Measurements from ENCODE around the gene MAMDC2. TPM values are rescaled to one million over a fixed set of nuclear protein-coding genes. Genes with fewer than 3 reads are reported as not detected.

Gene MAMDC2
- total and polyA plus RNA-seq, 7 donors: 0.91 to 11.9 (median 2.2) TPM

DNA sequence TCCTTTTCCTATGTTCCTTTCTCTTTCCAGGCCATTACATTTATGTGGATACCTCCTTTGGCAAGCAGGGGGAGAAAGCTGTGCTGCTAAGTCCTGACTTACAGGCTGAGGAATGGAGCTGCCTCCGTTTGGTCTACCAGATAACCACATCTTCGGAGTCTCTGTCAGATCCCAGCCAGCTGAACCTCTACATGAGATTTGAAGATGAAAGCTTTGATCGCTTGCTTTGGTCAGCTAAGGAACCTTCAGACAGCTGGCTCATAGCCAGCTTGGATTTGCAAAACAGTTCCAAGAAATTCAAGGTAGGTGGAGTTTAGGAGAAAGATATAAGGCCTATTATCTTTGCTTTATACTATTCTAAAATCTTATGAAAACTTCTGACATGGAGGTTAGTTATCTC is 64.5 kb downstream of the MAMDC2 start:
- intact Hi-C loops (cut with DNase I): no loop called here
- no peaks in the 10 kb centered on the region for H3K27me3 ChIP-seq (ENCODE audit: insufficient read depth in 3 of 3, low read length in 2 of 3)
- H3K36me3 ChIP-seq (ENCODE audit: insufficient read depth in 1 of 2, low read depth in 1 of 2): no peaks in the 10 kb centered on the region
- H3K4me3 ChIP-seq: no peak overlapping the region
- ATAC-seq: no peak
- 87 to 97% (median 91%) methylated on average over 3 of the region's 3 CpGs for WGBS, 3 donors
- no peak for DNase-seq
- no peaks in the 10 kb centered on the region for H3K9me3 ChIP-seq
- peaks cover 5% of the 10 kb centered on the region for H3K4me1 ChIP-seq
- H3K27ac ChIP-seq: no peak overlapping the region
- no peak for TF ChIP-seq CTCF (IDR thresholded peaks at IDR 0.05)

DNA sequence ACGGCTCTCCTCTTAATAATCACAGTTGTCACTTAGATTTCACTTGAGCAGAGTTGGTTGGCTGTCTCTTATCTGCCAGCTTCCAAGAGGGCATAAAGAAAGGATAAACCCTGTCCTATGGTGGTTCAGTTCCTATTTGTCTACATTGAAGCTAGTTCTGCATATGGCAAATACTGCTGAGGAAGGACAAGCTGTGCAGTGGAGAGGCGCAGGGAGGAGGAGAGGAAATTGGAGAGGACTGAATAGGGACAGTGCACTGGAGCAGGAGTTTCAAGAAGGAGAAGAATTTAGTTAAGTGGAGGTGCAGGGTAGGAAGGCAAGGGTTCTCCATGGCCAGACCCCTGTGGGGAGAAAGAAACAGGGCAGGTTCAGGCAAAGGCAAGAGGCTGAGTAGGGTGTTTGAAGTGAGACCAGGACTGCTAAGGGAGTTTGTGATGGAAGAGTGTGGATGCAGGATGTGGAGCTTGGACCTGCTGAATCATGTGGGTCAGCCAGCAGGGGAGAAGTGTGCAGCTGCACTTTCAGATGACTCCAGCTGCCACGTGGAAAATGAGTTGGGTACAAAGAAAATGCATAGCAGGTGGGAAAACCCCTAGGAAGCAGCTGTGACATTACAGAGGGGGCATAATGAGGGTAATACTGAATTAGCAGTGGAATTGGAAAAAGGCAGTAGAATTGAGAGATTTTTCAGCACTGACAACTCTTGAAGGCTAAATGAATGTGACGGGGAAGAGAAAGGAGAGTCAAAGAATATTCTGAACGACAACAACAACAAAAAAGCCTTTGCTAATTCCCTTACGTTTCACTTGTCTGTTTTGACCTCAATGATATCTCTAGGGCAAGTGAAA is 66.8 kb downstream of the MAMDC2 start:
- DNase-seq (no peak), ATAC-seq (peak in 2 of 4 donors; percentile 17 to 38)
- TF ChIP-seq CTCF (IDR thresholded peaks at IDR 0.05): no peak
- H3K9me3 ChIP-seq: no peaks in the 10 kb centered on the region
- whole genome bisulfite sequencing, 3 donors: 35 to 48% (median 39%) methylated on average over 6 of the region's 6 CpGs
- H3K36me3 ChIP-seq (ENCODE audit: insufficient read depth in 1 of 2, low read depth in 1 of 2): no peaks in the 10 kb centered on the region
- H3K27me3 ChIP-seq (ENCODE audit: insufficient read depth in 3 of 3, low read length in 2 of 3): no peaks in the 10 kb centered on the region
- H3K4me1 ChIP-seq: peaks cover 5% of the 10 kb centered on the region
- H3K4me3 ChIP-seq: no peak overlapping the region
- no peak overlapping the region for H3K27ac ChIP-seq
- intact Hi-C loops (cut with DNase I): loop anchor here in 1 of 2 donors (2.0 to 5.0 kb wide), 2 partner anchors 117 to 138 kb away; no protein-coding TSS in a partner anchor

DNA sequence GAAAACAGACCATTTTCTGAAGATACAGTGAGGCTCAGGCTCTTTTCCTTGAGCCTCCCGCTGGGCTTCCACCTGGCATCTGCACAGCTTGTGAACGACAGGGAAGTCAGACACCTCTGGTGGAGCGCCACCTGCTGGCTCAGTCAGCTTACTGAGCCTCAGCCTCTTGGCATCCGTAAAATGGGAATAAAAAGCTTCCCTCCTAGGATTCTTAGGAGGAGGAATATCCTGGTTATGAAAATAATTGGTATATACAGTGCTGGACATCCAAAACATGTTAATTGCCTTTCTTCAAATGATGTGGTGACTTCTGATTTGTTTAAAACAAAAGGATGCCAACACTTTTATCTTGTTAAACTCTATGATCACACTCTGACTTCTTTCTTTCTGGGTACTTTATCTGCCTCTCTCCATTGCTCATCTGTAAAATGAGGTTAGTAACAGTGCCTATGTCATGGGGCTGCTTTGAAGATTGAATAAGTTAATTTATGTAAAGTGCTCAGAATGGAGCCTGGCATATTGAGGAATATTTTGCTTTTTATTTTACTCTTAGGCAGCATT is 67.5 kb downstream of the MAMDC2 start:
- no peaks in the 10 kb centered on the region for H3K36me3 ChIP-seq (ENCODE audit: insufficient read depth in 1 of 2, low read depth in 1 of 2)
- no peak overlapping the region for H3K27ac ChIP-seq
- WGBS, 3 donors: 15 to 17% (median 17%) methylated on average over 4 of the region's 4 CpGs
- DNase-seq (peak; percentile 85 to 88), ATAC-seq (peak; percentile 79 to 93 (median 86))
- no peaks in the 10 kb centered on the region for H3K27me3 ChIP-seq (ENCODE audit: insufficient read depth in 3 of 3, low read length in 2 of 3)
- H3K4me1 ChIP-seq: peaks cover 5% of the 10 kb centered on the region
- H3K9me3 ChIP-seq: no peaks in the 10 kb centered on the region
- TF ChIP-seq CTCF (IDR thresholded peaks at IDR 0.05): peak; percentile 91
- intact Hi-C loops (cut with DNase I): loop anchor here in 1 of 2 donors (2.0 to 5.0 kb wide), 2 partner anchors 116 to 138 kb away; no protein-coding TSS in a partner anchor
- H3K4me3 ChIP-seq: no peak overlapping the region

GRCh38 chr9:70111641-70112236 is 68.1 kb downstream of the MAMDC2 start:
- no peaks in the 10 kb centered on the region for H3K27me3 ChIP-seq (ENCODE audit: insufficient read depth in 3 of 3, low read length in 2 of 3)
- H3K4me1 ChIP-seq: peaks cover 5% of the 10 kb centered on the region
- no peaks in the 10 kb centered on the region for H3K9me3 ChIP-seq
- DNase-seq (no peak), ATAC-seq (no peak)
- no peak overlapping the region for H3K4me3 ChIP-seq
- no peak overlapping the region for H3K27ac ChIP-seq
- H3K36me3 ChIP-seq (ENCODE audit: insufficient read depth in 1 of 2, low read depth in 1 of 2): no peaks in the 10 kb centered on the region
- TF ChIP-seq CTCF (IDR thresholded peaks at IDR 0.05): no peak
- intact Hi-C loops (cut with DNase I): loop anchor here (2.0 to 5.0 kb wide), 3 partner anchors 116 to 141 kb away; no protein-coding TSS in a partner anchor
- 85 to 89% (median 88%) methylated on average over 5 of the region's 5 CpGs for WGBS, 3 donors

All from psoas muscle (tissue), 8 donors.